Astrocyte of the spinal cord (primary cell): ENCODE results near the gene RAVER2.
"Not testable (repeated sequence)": the region's sequence is repeated elsewhere in the genome, so short reads cannot be mapped to it uniquely, and the experiment has no call there.

Experiments used
- DNase-seq: peaks from one replicate; pipeline ENCODE4 v3.0.0; 2011; ENCODE audit warnings: low read depth, low spot score
- H3K4me3 ChIP-seq: 2 replicates; pipeline ENCODE4 v1.5.1; 2011; ENCODE audit warnings: low read depth, mild to moderate bottlenecking, low read length, moderate library complexity
- in situ Hi-C: cut with HindIII; loops from 2 replicates; pipeline ENCODE4 v1.10.0; 2017; ENCODE audit warnings: low sequenced_read_pairs
- TF ChIP-seq, protein P1 (sequence below): IDR thresholded peaks from 2 replicates; pipeline ENCODE4 v1.5.1; 2012; ENCODE audit warnings: low read depth, mild to moderate bottlenecking, low read length, inconsistent platforms

The RAVER2 gene

DNA sequence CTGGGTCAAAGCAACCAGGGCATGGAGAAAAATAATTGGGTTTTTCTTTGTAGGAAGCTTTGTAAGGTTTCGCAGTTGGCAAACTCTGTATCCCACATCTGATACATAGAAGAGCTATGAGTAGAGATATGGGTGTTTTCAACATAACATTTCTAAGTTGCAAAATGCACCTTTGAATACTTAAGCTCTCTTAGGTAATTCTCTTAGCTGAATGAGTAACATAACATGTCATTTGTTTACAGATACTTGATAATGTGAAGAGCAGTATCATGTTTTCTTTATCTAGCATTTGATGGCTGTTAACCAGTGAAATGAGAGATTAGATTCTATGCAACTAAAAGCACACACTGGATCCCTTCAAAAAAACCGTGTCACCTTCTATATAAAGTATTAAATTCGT is 21.6 kb downstream of the RAVER2 start:
- TF ChIP-seq, protein P1, sequence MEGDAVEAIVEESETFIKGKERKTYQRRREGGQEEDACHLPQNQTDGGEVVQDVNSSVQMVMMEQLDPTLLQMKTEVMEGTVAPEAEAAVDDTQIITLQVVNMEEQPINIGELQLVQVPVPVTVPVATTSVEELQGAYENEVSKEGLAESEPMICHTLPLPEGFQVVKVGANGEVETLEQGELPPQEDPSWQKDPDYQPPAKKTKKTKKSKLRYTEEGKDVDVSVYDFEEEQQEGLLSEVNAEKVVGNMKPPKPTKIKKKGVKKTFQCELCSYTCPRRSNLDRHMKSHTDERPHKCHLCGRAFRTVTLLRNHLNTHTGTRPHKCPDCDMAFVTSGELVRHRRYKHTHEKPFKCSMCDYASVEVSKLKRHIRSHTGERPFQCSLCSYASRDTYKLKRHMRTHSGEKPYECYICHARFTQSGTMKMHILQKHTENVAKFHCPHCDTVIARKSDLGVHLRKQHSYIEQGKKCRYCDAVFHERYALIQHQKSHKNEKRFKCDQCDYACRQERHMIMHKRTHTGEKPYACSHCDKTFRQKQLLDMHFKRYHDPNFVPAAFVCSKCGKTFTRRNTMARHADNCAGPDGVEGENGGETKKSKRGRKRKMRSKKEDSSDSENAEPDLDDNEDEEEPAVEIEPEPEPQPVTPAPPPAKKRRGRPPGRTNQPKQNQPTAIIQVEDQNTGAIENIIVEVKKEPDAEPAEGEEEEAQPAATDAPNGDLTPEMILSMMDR: no peak
- no peak overlapping the region for H3K4me3 ChIP-seq
- DNase-seq: no peak
- in situ Hi-C loops: no loop called here

DNA sequence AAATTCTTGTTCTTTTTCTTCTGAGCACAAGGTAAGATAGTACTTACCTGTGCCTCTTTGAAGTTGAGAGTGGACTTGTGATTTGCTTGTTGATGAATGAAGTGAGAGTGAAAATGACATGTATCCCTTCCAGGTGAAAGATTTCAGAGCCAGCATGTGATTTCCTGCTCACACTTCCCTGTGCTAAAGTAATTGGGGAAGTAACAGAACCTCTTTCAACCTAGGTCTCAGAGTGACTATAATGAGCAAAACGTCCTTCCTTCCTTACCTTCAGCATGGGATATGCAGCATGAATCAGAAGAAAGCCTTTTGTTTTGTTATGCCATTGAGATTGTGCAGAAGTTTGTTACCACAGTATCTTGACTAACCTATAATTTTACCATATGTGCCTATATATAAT is 24.6 kb downstream of the RAVER2 start:
- TF ChIP-seq, protein P1: no peak
- H3K4me3 ChIP-seq: no peak overlapping the region
- DNase-seq: no peak
- in situ Hi-C loops: no loop called here

DNA sequence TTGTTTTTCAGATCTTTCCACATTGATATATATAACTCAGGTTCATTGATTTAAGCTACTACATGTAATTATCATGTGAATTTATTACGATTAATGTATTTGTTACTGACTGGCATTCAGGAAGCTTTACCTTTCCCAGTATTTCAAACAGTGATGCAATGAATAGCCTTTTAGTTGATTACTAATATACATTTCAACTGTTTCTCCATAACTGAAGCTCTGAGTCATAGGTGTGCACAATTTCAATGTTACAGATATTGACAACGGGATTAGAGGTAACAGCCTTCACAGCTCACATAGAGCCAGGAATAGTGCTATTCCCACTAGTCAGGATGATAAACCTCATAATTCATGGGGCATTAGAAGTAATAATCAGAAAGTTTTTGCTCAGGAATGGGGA is 25.1 kb downstream of the RAVER2 start:
- DNase-seq: no peak
- no peak overlapping the region for H3K4me3 ChIP-seq
- TF ChIP-seq, protein P1: no peak
- in situ Hi-C loops: no loop called here

DNA sequence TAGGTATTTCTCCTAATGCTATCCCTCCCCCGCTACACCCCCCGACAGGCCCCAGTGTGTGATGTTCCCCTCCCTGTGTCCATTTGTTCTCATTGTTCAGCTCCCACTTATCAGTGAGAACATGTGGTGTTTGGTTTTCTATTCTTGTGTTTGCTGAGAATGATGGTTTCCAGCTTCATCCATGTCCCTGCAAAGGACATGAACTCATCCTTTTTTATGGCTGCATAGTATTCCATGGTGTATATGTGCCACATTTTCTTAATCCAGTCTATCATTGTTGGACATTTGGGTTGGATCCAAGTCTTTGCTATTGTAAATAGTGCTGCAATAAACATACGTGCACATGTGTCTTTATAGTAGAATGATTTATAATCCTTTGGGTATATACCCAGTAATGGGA is 28.4 kb downstream of the RAVER2 start:
- DNase-seq, H3K4me3 ChIP-seq, in situ Hi-C loops: not testable (repeated sequence)

DNA sequence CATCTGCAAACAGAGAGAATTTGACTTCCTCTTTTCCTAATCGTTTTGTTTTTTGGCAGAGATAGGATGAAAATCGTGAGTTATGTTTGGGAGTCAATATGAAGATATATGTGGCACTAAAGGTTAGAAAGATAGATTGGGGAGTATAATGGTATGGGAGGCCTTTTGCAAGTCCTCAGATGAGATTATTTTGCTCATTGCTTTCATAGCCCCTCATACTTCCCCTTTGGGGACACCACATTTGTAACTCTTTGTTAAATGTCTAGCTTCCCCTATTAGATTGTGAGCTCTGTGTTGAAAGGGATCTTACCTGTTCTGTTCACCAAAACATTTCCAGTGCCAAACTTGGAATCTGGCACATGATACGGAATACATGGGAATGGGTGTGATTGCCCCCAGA is 30.2 kb downstream of the RAVER2 start:
- no peak overlapping the region for H3K4me3 ChIP-seq
- TF ChIP-seq, protein P1: no peak
- no peak for DNase-seq
- in situ Hi-C loops: no loop called here

DNA sequence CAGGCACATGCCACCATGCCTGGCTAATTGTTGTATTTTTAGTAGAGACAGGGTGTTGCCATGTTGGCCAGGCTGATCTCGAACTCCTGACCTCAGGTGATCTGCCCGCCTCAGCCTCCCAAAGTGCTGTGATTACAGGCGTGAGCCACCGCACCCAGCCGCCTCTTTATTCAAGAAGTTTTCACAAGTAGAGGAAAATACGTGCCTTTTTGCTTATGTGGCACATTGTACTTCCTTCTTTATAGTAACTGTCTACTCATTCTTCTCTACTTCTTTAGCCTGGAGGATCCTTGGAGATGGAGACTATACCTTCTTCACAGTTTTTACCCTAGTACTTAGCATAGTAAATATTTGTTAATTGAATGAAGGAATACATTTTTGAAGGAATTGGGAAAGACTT is 37.2 kb downstream of the RAVER2 start:
- in situ Hi-C loops, DNase-seq, H3K4me3 ChIP-seq: not testable (repeated sequence)

DNA sequence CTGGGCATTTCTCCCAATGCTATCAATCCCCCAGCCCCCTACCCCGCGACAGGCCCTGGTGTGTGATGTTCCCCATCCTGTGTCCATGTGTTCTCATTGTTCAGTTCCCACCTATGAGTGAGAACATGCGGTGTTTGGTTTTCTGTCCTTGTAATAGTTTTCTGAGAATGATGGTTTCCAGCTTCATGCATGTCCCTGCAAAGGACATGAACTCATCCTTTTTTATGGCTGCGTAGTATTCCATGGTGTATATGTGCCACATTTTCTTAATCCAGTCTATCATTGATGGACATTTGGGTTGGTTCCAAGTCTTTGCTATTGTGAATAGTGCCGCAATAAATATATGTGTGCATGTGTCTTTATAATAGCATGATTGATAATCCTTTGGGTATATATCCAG is 38.0 kb downstream of the RAVER2 start:
- DNase-seq, in situ Hi-C loops, H3K4me3 ChIP-seq: not testable (repeated sequence)

DNA sequence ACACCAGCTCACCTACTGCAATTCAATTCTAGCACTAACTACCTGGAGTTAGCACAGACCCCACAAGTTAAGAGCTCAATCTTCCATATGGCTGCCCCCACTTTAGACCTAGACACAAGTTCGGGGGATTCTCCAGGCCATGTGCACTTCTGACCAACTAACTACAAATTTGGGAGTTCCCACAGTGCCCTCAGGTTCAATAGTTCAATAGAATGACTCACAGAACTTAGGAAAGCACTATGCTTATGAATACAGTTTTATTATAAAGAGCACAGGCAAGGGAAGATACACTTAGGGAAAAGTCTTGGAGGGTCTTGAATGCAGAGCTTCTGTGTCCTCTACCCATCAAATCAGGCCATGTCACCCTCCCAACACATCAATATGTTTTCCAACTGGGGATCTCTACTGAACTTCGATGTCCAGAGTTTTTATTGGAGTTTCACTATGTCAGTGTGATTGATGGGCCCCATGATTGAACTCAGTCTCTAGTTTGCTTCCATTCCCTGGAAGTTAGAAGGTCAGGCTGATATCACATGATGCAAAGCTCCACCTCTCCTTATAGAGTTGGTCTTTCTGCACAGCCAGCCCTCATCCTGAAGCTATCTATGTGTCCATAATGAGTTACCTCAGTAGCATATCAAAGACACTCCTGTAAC is 46.1 kb downstream of the RAVER2 start:
- DNase-seq: no peak
- H3K4me3 ChIP-seq: no peak overlapping the region
- TF ChIP-seq, protein P1: no peak
- in situ Hi-C loops: no loop called here
